Thyroid gland (tissue), 4 donors: Measurements from ENCODE around the gene RIPPLY1.

Experiments
- POLR2A ChIP-seq, 2 donors: fragments of 450-650 bp; IDR thresholded peaks; one replicate each; pipeline ENCODE4 v1.6.1; 2017; ENCODE audit warnings: antibody characterized with exemption in 2 of 2, mild to moderate bottlenecking in 2 of 2, moderate library complexity in 1 of 2
- TF ChIP-seq, protein P1 (sequence below), 6 experiments: fragments of 200-600 bp in 3 of 6; fragments of 450-650 bp in 3 of 6; sonication (generic) in 3 of 6; IDR thresholded peaks; one replicate each; pipeline ENCODE4 v1.5.1; 2016 to 2019; ENCODE audit warnings: antibody characterized with exemption in 6 of 6, mild to moderate bottlenecking in 2 of 6, inconsistent platforms in 1 of 6, moderate library complexity in 1 of 6

DNA sequence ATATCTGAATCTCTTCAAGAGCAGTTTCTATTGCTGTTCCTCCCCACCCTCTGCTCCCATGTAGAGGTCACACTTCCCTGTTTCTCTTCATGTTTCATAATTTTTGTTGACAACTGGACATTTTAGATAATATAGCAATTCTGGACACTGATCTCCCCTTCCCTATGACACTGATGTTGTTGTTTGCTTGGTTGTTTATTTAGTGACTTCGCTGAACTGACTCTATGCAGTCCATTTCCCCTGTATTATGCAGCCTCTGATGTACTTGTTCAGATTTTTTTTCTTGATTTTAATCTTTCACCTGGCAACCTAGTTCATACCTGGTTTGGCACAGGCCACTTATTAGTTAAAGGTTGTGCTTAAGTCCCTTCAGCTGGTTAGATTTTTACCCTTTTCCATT lies 46.2 kb upstream of the RIPPLY1 start:
- TF ChIP-seq POLR2A (IDR thresholded peaks at IDR 0.05), result no peak
- TF ChIP-seq, protein P1, sequence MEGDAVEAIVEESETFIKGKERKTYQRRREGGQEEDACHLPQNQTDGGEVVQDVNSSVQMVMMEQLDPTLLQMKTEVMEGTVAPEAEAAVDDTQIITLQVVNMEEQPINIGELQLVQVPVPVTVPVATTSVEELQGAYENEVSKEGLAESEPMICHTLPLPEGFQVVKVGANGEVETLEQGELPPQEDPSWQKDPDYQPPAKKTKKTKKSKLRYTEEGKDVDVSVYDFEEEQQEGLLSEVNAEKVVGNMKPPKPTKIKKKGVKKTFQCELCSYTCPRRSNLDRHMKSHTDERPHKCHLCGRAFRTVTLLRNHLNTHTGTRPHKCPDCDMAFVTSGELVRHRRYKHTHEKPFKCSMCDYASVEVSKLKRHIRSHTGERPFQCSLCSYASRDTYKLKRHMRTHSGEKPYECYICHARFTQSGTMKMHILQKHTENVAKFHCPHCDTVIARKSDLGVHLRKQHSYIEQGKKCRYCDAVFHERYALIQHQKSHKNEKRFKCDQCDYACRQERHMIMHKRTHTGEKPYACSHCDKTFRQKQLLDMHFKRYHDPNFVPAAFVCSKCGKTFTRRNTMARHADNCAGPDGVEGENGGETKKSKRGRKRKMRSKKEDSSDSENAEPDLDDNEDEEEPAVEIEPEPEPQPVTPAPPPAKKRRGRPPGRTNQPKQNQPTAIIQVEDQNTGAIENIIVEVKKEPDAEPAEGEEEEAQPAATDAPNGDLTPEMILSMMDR (IDR thresholded peaks at IDR 0.05), result no peak
